ENCODE results near the gene TLCD3B.

Gene TLCD3B

DNA sequence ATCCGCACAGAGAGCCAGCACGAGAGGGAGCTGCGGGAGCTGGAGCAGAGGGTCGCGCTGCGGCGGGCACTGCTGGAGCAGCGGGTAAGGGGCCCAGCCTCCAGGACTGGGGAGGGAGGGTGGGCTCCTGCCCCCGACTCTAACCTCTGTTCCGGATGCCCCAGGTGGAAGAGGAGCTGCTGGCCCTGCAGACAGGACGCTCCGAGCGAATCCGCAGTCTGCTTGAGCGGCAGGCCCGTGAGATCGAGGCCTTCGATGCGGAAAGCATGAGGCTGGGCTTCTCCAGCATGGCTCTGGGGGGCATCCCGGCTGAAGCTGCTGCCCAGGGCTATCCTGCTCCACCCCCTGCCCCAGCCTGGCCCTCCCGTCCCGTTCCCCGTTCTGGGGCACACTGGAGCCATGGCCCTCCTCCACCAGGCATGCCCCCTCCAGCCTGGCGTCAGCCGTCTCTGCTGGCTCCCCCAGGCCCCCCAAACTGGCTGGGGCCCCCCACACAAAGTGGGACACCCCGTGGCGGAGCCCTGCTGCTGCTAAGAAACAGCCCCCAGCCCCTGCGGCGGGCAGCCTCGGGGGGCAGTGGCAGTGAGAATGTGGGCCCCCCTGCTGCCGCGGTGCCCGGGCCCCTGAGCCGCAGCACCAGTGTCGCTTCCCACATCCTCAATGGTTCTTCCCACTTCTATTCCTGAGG, 40.0 kb downstream of the TLCD3B start:
- Histone ChIP-seq H3K23ac (ENCODE audit: low read length) (no peak overlapping the region), H3K14ac (ENCODE audit: low read length) (no peak overlapping the region), H2BK12ac (ENCODE audit: low read length) (no peak overlapping the region), H2BK5ac (ENCODE audit: low read depth, low read length, poor library complexity) (no peak overlapping the region), H3K79me2 (ENCODE audit: control insufficient read depth, insufficient read depth, low read length, poor library complexity) (no peaks in the 10 kb centered on the region), H4K91ac (ENCODE audit: low read depth, low read length) (no peak overlapping the region), H3K36me3 (ENCODE audit: control insufficient read depth in 1 of 2, insufficient read depth in 2 of 2, low read length in 2 of 2) (peaks cover 67 to 70% of the 10 kb centered on the region in 2 experiments), H2AFZ (ENCODE audit: insufficient read depth, low read length, poor library complexity) (no peak overlapping the region), H3K4me2 (ENCODE audit: low read length) (no peak overlapping the region), H4K8ac (ENCODE audit: low read depth, low read length) (no peak overlapping the region), H2BK120ac (ENCODE audit: insufficient read depth, low read length, poor library complexity) (no peak overlapping the region), H2AK5ac (ENCODE audit: low read length) (no peak overlapping the region), H3K4me1 (ENCODE audit: control insufficient read depth in 1 of 2, insufficient read depth in 2 of 2, low read length in 2 of 2) (peaks cover 4 to 5% of the 10 kb centered on the region in 2 experiments), H3K9ac (ENCODE audit: low read length) (no peak overlapping the region), H3K4ac (ENCODE audit: low read depth, low read length) (no peak overlapping the region), H3K27ac (ENCODE audit: low read depth, low read length) (no peak overlapping the region), H3K4me3 (ENCODE audit: low read depth, low read length) (no peak overlapping the region), H3K9me3 (ENCODE audit: insufficient read depth, low read depth, low read length) (no peaks in the 10 kb centered on the region), H4K12ac (ENCODE audit: low read depth, low read length) (no peak overlapping the region), H3K27me3 (ENCODE audit: insufficient read depth, low read length) (no peaks in the 10 kb centered on the region), H3K18ac (ENCODE audit: low read length) (no peak overlapping the region), H3K79me1 (ENCODE audit: low read length) (peaks cover 6% of the 10 kb centered on the region)
- no CpG with 5 or more reads among the region's 35 CpGs for WGBS (ENCODE audit: extremely low coverage, insufficient coverage, insufficient read length)
- no peak for DNase-seq

DNA sequence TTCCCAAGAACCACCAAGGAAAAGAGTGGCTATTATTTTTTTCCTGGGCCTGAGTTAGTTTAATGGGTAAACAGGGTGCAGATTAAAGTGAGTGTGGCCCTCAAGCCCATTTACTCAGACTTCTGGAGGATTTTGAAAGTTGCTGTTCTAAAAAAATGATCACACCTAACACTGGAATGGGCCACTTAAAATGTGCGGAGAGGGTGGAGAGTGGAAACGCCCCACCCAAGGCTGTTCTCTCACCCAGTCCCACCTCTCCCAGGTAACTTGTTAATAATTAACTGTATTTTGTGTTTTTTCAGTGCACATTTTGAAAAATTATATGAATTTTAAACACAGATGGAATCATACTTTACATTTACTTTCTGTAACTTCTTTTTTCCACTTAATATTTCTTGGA, 41.0 kb downstream of the TLCD3B start:
- H4K91ac ChIP-seq (ENCODE audit: low read depth, low read length): no peak overlapping the region
- H2AK5ac ChIP-seq (ENCODE audit: low read length): no peak overlapping the region
- no peak overlapping the region for H4K8ac ChIP-seq (ENCODE audit: low read depth, low read length)
- H3K23ac ChIP-seq (ENCODE audit: low read length): no peak overlapping the region
- H3K4ac ChIP-seq (ENCODE audit: low read depth, low read length): no peak overlapping the region
- H3K36me3 ChIP-seq (ENCODE audit: control insufficient read depth in 1 of 2, insufficient read depth in 2 of 2, low read length in 2 of 2): peaks cover 77 to 79% of the 10 kb centered on the region in 2 experiments
- H3K9ac ChIP-seq (ENCODE audit: low read length): no peak overlapping the region
- WGBS (ENCODE audit: extremely low coverage, insufficient coverage, insufficient read length): no CpG with 5 or more reads among the region's 2 CpGs
- no peaks in the 10 kb centered on the region for H3K27me3 ChIP-seq (ENCODE audit: insufficient read depth, low read length)
- H3K14ac ChIP-seq (ENCODE audit: low read length): no peak overlapping the region
- no peak overlapping the region for H4K12ac ChIP-seq (ENCODE audit: low read depth, low read length)
- no peak for DNase-seq
- H3K79me1 ChIP-seq (ENCODE audit: low read length): no peaks in the 10 kb centered on the region
- no peak overlapping the region for H2BK120ac ChIP-seq (ENCODE audit: insufficient read depth, low read length, poor library complexity)
- H2AFZ ChIP-seq (ENCODE audit: insufficient read depth, low read length, poor library complexity): no peak overlapping the region
- H3K18ac ChIP-seq (ENCODE audit: low read length): no peak overlapping the region
- no peak overlapping the region for H3K4me3 ChIP-seq (ENCODE audit: low read depth, low read length)
- no peaks in the 10 kb centered on the region for H3K9me3 ChIP-seq (ENCODE audit: insufficient read depth, low read depth, low read length)
- H3K79me2 ChIP-seq (ENCODE audit: control insufficient read depth, insufficient read depth, low read length, poor library complexity): no peaks in the 10 kb centered on the region
- H3K27ac ChIP-seq (ENCODE audit: low read depth, low read length): no peak overlapping the region
- H3K4me1 ChIP-seq (ENCODE audit: control insufficient read depth in 1 of 2, insufficient read depth in 2 of 2, low read length in 2 of 2): peaks cover 3 to 4% of the 10 kb centered on the region in 2 experiments
- H2BK5ac ChIP-seq (ENCODE audit: low read depth, low read length, poor library complexity): no peak overlapping the region
- H2BK12ac ChIP-seq (ENCODE audit: low read length): no peak overlapping the region
- H3K4me2 ChIP-seq (ENCODE audit: low read length): no peak overlapping the region

DNA sequence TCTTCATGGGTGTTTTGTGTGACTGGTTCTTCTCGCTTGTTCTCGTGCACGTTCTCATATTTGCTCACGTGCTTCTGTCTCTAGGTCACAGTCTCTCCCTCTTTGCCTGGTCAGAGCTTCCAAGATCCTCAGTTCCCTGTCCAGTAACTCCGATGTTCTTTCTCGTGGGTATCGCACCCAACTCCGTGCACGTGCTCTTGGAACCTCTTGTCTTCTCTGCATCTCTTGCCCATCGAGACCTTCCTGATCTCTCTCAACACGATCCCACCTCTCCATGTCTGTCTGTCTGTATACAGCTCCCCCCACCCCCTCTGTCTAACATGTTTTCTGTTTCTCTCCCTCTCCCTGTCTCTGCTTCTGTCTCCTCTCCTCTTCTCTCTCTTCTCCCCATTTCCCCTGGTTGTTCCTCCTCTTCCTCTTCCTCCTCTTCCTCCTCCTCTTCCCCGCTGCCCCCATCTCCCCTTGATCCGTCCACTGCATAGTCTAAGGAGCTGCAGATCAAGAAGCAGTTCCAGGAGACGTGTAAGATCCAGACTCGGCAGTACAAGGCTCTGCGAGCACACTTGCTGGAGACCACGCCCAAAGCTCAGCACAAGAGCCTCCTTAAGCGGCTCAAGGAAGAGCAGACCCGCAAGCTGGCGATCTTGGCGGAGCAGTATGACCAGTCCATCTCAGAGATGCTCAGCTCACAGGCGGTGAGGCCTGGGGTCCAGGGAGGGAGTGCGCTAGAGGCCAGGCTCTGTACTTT, 41.8 kb downstream of the TLCD3B start:
- no peak overlapping the region for H2AFZ ChIP-seq (ENCODE audit: insufficient read depth, low read length, poor library complexity)
- no peak overlapping the region for H2AK5ac ChIP-seq (ENCODE audit: low read length)
- no peak for DNase-seq
- H3K4me1 ChIP-seq (ENCODE audit: control insufficient read depth in 1 of 2, insufficient read depth in 2 of 2, low read length in 2 of 2): no peaks in the 10 kb centered on the region
- no peak overlapping the region for H2BK12ac ChIP-seq (ENCODE audit: low read length)
- H3K4ac ChIP-seq (ENCODE audit: low read depth, low read length): no peak overlapping the region
- H4K8ac ChIP-seq (ENCODE audit: low read depth, low read length): no peak overlapping the region
- H3K79me2 ChIP-seq (ENCODE audit: control insufficient read depth, insufficient read depth, low read length, poor library complexity): no peaks in the 10 kb centered on the region
- no peak overlapping the region for H4K91ac ChIP-seq (ENCODE audit: low read depth, low read length)
- no peaks in the 10 kb centered on the region for H3K9me3 ChIP-seq (ENCODE audit: insufficient read depth, low read depth, low read length)
- no peak overlapping the region for H4K12ac ChIP-seq (ENCODE audit: low read depth, low read length)
- peaks cover 82 to 87% of the 10 kb centered on the region in 2 experiments for H3K36me3 ChIP-seq (ENCODE audit: control insufficient read depth in 1 of 2, insufficient read depth in 2 of 2, low read length in 2 of 2)
- WGBS (ENCODE audit: extremely low coverage, insufficient coverage, insufficient read length): no CpG with 5 or more reads among the region's 23 CpGs
- H2BK5ac ChIP-seq (ENCODE audit: low read depth, low read length, poor library complexity): no peak overlapping the region
- no peaks in the 10 kb centered on the region for H3K27me3 ChIP-seq (ENCODE audit: insufficient read depth, low read length)
- no peaks in the 10 kb centered on the region for H3K79me1 ChIP-seq (ENCODE audit: low read length)
- H2BK120ac ChIP-seq (ENCODE audit: insufficient read depth, low read length, poor library complexity): no peak overlapping the region
- no peak overlapping the region for H3K27ac ChIP-seq (ENCODE audit: low read depth, low read length)
- H3K23ac ChIP-seq (ENCODE audit: low read length): no peak overlapping the region
- no peak overlapping the region for H3K4me3 ChIP-seq (ENCODE audit: low read depth, low read length)
- H3K14ac ChIP-seq (ENCODE audit: low read length): no peak overlapping the region
- H3K18ac ChIP-seq (ENCODE audit: low read length): no peak overlapping the region
- H3K9ac ChIP-seq (ENCODE audit: low read length): no peak overlapping the region
- no peak overlapping the region for H3K4me2 ChIP-seq (ENCODE audit: low read length)

DNA sequence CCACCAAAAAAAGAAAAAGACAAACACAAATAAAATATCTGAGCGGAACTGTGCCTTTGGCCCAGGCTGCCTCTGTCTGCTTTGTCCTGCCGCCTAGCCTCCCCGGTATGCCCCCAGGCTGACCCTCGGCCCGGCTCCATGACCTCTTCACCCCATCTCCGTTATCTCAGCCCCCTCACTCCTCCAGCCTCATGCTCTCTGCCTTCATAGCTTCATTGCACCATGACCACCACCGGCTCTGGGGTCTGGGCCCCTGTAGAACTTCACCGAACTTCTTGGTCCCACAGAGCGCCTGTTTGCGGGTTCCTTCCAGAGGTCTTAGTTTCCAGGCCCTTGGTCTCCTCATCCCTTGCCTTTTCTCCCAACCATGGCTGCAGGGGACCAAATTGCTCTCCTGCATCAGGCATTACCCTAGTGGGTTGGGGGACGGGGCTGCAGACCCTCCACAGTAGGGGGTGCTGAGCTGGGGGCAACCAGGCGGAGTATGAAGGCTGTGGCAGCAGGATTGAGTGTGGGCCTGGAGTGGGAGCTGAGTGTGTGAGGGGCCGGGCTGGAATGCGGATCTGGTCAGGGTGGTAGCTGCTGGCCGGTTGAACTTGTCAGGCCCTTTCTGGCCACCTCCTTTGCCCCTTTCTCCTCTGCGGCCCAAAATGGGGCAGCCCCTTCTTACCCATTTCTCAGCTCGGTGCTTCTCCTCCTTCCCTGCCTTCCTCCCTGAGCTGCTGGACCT, 42.6 kb downstream of the TLCD3B start:
- Histone ChIP-seq H3K36me3 (ENCODE audit: control insufficient read depth in 1 of 2, insufficient read depth in 2 of 2, low read length in 2 of 2) (peaks cover 88 to 90% of the 10 kb centered on the region in 2 experiments), H3K14ac (ENCODE audit: low read length) (no peak overlapping the region), H4K8ac (ENCODE audit: low read depth, low read length) (no peak overlapping the region), H2BK120ac (ENCODE audit: insufficient read depth, low read length, poor library complexity) (no peak overlapping the region), H4K91ac (ENCODE audit: low read depth, low read length) (no peak overlapping the region), H3K9me3 (ENCODE audit: insufficient read depth, low read depth, low read length) (no peaks in the 10 kb centered on the region), H2BK12ac (ENCODE audit: low read length) (no peak overlapping the region), H3K79me2 (ENCODE audit: control insufficient read depth, insufficient read depth, low read length, poor library complexity) (no peaks in the 10 kb centered on the region), H3K79me1 (ENCODE audit: low read length) (no peaks in the 10 kb centered on the region), H3K4me2 (ENCODE audit: low read length) (no peak overlapping the region), H2AK5ac (ENCODE audit: low read length) (no peak overlapping the region), H2BK5ac (ENCODE audit: low read depth, low read length, poor library complexity) (no peak overlapping the region), H3K9ac (ENCODE audit: low read length) (no peak overlapping the region), H3K27ac (ENCODE audit: low read depth, low read length) (no peak overlapping the region), H3K4me1 (ENCODE audit: control insufficient read depth in 1 of 2, insufficient read depth in 2 of 2, low read length in 2 of 2) (no peaks in the 10 kb centered on the region), H2AFZ (ENCODE audit: insufficient read depth, low read length, poor library complexity) (no peak overlapping the region), H3K4ac (ENCODE audit: low read depth, low read length) (no peak overlapping the region), H3K27me3 (ENCODE audit: insufficient read depth, low read length) (no peaks in the 10 kb centered on the region), H4K12ac (ENCODE audit: low read depth, low read length) (peak overlapping the region; percentile 10), H3K23ac (ENCODE audit: low read length) (no peak overlapping the region), H3K18ac (ENCODE audit: low read length) (no peak overlapping the region), H3K4me3 (ENCODE audit: low read depth, low read length) (no peak overlapping the region)
- no CpG with 5 or more reads among the region's 17 CpGs for WGBS (ENCODE audit: extremely low coverage, insufficient coverage, insufficient read length)
- no peak for DNase-seq
